HepG2 (cell line): ENCODE measurements around the gene RAD54L2. TPM values are rescaled to one million over a fixed set of nuclear protein-coding genes. Genes with fewer than 3 reads are reported as not detected.

ENCODE experiments used
- DNMT1 ChIP-seq: sonication (generic); formaldehyde crosslinking; IDR thresholded peaks from 2 replicates; pipeline ENCODE4 v1.5.1; 2020; ENCODE audit warnings: mild to moderate bottlenecking, missing genetic modification reagents
- ELF3 ChIP-seq: IDR thresholded peaks from 2 replicates; pipeline ENCODE4 v1.6.1; 2016; ENCODE audit warnings: missing genetic modification reagents, missing compliant biosample characterization
- FOSL1 ChIP-seq: sonication (generic); formaldehyde crosslinking; IDR thresholded peaks from 2 replicates; pipeline ENCODE4 v1.9.0; 2021; ENCODE audit warnings: missing genetic modification reagents, borderline replicate concordance
- GATA4 ChIP-seq: sonication (generic); IDR thresholded peaks from 2 replicates; pipeline ENCODE4 v1.6.1; 2016; ENCODE audit warnings: antibody characterized with exemption, low read depth, borderline replicate concordance
- GPN1 ChIP-seq: sonication (generic); formaldehyde crosslinking; IDR thresholded peaks from 2 replicates; pipeline ENCODE4 v1.5.1; 2020; ENCODE audit warnings: missing genetic modification reagents, borderline replicate concordance
- HDAC2 ChIP-seq: sonication (generic); formaldehyde crosslinking; IDR thresholded peaks from 2 replicates; pipeline ENCODE4 v1.4.0; 2020; ENCODE audit warnings: missing genetic modification reagents
- IRF2 ChIP-seq: IDR thresholded peaks from 2 replicates; pipeline ENCODE4 v1.6.1; 2018; ENCODE audit warnings: missing genetic modification reagents, missing compliant biosample characterization
- NFE2L1 ChIP-seq: sonication (generic); formaldehyde crosslinking; IDR thresholded peaks from 2 replicates; pipeline ENCODE4 v1.4.0; 2020; ENCODE audit warnings: missing genetic modification reagents, mild to moderate bottlenecking, borderline replicate concordance
- NFKB2 ChIP-seq: sonication (generic); formaldehyde crosslinking; IDR thresholded peaks from 2 replicates; pipeline ENCODE4 v1.4.0; 2020; ENCODE audit warnings: missing genetic modification reagents, borderline replicate concordance
- RCOR2 ChIP-seq: IDR thresholded peaks from 2 replicates; pipeline ENCODE4 v1.6.1; 2016; ENCODE audit warnings: missing biosample characterization, missing genetic modification reagents
- SATB2 ChIP-seq: sonication (generic); formaldehyde crosslinking; IDR thresholded peaks from 2 replicates; pipeline ENCODE4 v1.5.0; 2020; ENCODE audit warnings: missing genetic modification reagents
- TOPORS ChIP-seq: sonication (generic); formaldehyde crosslinking; IDR thresholded peaks from 2 replicates; pipeline ENCODE4 v1.8.0; 2023; ENCODE audit warnings: mild to moderate bottlenecking, missing genetic modification reagents
- ZNF292 ChIP-seq: sonication (generic); formaldehyde crosslinking; IDR thresholded peaks from 2 replicates; pipeline ENCODE4 v1.8.1; 2022; ENCODE audit warnings: mild to moderate bottlenecking, low read depth, missing genetic modification reagents, borderline replicate concordance
- ZNF354B ChIP-seq: sonication (generic); formaldehyde crosslinking; IDR thresholded peaks from 2 replicates; pipeline ENCODE4 v1.8.0; 2022; ENCODE audit warnings: mild to moderate bottlenecking, missing genetic modification reagents
- ZNF766 ChIP-seq: sonication (generic); formaldehyde crosslinking; IDR thresholded peaks from 2 replicates; pipeline ENCODE4 v1.5.0; 2020; ENCODE audit warnings: missing genetic modification reagents, borderline replicate concordance
- polyA plus RNA-seq, 8 experiments: library from polyadenylated mRNA; depleted of rRNA in 3 of 8; stranded (reverse) in 7 of 8; unstranded in 1 of 8; fragments of >200 nt; fragmentation: Illumina TruSeq in 4 of 8; extraction: Trizol in 4 of 8; gene quantifications; 2 replicates each; pipeline versions ENCODE4 v1.2.1 to v1.2.3, GENCODE V29; 2011 to 2016; ENCODE audit warnings: low read depth in 4 of 8, missing spikeins in 1 of 8, mixed read lengths in 1 of 8; ENCODE audit not compliant: insufficient read depth in 1 of 8
- total RNA-seq, 5 experiments: library from RNA; depleted of rRNA; stranded (reverse); fragments of >200 nt; fragmentation: Illumina TruSeq; extraction: Trizol; gene quantifications; 2 replicates each; pipeline ENCODE4 v1.2.3, GENCODE V29; 2016; ENCODE audit warnings: low read depth in 1 of 5
- TF ChIP-seq, protein P1 (sequence below): sonication (generic); formaldehyde crosslinking; IDR thresholded peaks from 2 replicates; pipeline ENCODE4 v1.4.0; 2020; ENCODE audit warnings: missing genetic modification reagents
- TF ChIP-seq, protein P2 (sequence below): sonication (generic); formaldehyde crosslinking; IDR thresholded peaks from 2 replicates; pipeline ENCODE4 v1.4.0; 2020; ENCODE audit warnings: missing genetic modification reagents, mild to moderate bottlenecking, borderline replicate concordance
- TF ChIP-seq, protein P3 (sequence below): sonication (generic); formaldehyde crosslinking; IDR thresholded peaks from 2 replicates; pipeline ENCODE4 v1.8.0; 2022; ENCODE audit warnings: missing genetic modification reagents, low read depth, mild to moderate bottlenecking, borderline replicate concordance
- TF ChIP-seq, protein P4 (sequence below): sonication (generic); formaldehyde crosslinking; IDR thresholded peaks from 2 replicates; pipeline ENCODE4 v1.5.0; 2020; ENCODE audit warnings: missing genetic modification reagents, mild to moderate bottlenecking, borderline replicate concordance
- TF ChIP-seq, protein P5 (sequence below): sonication (generic); formaldehyde crosslinking; IDR thresholded peaks from 2 replicates; pipeline ENCODE4 v1.8.1; 2023; ENCODE audit warnings: missing genetic modification reagents, inconsistent platforms, borderline replicate concordance

RAD54L2 gene
- total and polyA plus RNA-seq, 2 of the 13 experiments (the other 11 are each of a cell fraction or from before 2014, with no cell fraction given) = 5.5 to 14.8 TPM

DNA sequence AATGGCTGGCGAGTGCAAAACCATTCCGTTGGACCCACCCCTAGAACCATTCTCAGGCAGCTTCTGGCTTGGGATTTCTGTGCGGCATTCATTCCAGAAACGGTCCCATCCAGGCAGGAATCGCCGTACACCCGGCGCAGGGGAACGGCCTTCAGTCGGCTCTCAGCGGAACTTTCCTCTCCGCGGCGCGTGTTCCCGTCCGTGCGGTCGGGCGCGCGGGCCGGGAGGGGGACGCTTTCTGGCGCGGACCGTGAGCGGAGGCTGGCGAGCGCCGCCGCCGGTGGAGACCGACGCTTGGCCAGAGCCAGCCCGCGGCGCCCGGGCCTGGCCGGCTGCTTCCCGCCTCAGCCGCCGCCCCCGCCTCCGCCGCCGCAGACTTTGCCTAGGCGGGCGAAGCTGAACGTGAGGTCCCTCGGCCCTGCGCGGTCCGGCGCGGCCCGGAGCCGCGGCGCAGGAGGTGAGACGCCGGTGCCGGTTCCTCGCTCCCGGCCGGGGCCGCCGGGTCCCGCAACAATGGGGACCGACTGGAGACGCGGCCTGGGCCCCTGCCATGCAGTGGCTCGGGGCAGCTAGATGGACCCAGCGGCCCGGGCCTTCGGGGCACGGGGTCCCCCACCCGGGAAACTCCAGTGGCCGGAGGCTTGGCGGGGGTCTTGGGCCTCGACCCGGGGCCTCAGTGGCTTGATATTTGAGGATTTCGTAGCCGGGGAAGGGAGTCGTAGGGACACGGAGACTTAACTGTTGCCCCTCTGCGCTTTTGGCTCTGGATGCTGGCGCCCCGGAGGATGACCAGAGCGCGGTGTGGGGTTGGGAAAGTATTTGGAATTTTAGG, at the start of gene RAD54L2 (continued):
- TF ChIP-seq, protein P1, sequence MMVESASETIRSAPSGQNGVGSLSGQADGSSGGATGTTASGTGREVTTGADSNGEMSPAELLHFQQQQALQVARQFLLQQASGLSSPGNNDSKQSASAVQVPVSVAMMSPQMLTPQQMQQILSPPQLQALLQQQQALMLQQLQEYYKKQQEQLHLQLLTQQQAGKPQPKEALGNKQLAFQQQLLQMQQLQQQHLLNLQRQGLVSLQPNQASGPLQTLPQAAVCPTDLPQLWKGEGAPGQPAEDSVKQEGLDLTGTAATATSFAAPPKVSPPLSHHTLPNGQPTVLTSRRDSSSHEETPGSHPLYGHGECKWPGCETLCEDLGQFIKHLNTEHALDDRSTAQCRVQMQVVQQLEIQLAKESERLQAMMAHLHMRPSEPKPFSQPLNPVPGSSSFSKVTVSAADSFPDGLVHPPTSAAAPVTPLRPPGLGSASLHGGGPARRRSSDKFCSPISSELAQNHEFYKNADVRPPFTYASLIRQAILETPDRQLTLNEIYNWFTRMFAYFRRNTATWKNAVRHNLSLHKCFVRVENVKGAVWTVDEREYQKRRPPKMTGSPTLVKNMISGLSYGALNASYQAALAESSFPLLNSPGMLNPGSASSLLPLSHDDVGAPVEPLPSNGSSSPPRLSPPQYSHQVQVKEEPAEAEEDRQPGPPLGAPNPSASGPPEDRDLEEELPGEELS (CRISPR knock-in tag) = peak; percentile 72; the same call in 1 of the 2 replicates
- peak; percentile 91 for TF ChIP-seq TOPORS (CRISPR knock-in tag)
- TF ChIP-seq, protein P2, sequence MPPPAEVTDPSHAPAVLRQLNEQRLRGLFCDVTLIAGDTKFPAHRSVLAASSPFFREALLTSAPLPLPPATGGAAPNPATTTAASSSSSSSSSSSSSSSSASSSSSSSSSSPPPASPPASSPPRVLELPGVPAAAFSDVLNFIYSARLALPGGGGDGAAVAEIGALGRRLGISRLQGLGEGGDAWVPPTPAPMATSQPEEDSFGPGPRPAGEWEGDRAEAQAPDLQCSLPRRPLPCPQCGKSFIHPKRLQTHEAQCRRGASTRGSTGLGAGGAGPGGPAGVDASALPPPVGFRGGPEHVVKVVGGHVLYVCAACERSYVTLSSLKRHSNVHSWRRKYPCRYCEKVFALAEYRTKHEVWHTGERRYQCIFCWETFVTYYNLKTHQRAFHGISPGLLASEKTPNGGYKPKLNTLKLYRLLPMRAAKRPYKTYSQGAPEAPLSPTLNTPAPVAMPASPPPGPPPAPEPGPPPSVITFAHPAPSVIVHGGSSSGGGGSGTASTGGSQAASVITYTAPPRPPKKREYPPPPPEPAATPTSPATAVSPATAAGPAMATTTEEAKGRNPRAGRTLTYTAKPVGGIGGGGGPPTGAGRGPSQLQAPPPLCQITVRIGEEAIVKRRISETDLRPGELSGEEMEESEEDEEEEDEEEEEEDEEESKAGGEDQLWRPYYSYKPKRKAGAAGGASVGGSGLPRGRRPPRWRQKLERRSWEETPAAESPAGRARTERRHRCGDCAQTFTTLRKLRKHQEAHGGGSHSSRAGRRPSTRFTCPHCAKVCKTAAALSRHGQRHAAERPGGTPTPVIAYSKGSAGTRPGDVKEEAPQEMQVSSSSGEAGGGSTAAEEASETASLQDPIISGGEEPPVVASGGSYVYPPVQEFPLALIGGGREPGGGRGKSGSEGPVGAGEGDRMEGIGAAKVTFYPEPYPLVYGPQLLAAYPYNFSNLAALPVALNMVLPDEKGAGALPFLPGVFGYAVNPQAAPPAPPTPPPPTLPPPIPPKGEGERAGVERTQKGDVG (CRISPR knock-in tag) = no peak
- peak; percentile 80 for TF ChIP-seq ELF3 (CRISPR knock-in tag)
- peak; percentile 97 for TF ChIP-seq IRF2
- TF ChIP-seq, protein P3, sequence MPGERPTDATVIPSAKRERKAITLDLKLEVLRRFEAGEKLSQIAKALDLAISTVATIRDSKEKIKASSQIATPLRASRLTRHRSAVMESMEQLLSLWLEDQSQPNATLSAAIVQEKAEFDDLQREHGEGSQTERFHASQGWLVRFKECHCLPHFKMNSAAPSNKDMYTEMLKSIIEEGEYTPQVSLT (CRISPR knock-in tag) = no peak; the same call in 1 of the 2 replicates
- TF ChIP-seq NFKB2 (CRISPR knock-in tag) = peak; percentile 92
- TF ChIP-seq GATA4 = 0 out of 2 replicates have a peak, but pooled peaks have one; percentile 60
- peak; percentile 79; the same call in 1 of the 2 replicates for TF ChIP-seq SATB2 (CRISPR knock-in tag)
- TF ChIP-seq, protein P4, sequence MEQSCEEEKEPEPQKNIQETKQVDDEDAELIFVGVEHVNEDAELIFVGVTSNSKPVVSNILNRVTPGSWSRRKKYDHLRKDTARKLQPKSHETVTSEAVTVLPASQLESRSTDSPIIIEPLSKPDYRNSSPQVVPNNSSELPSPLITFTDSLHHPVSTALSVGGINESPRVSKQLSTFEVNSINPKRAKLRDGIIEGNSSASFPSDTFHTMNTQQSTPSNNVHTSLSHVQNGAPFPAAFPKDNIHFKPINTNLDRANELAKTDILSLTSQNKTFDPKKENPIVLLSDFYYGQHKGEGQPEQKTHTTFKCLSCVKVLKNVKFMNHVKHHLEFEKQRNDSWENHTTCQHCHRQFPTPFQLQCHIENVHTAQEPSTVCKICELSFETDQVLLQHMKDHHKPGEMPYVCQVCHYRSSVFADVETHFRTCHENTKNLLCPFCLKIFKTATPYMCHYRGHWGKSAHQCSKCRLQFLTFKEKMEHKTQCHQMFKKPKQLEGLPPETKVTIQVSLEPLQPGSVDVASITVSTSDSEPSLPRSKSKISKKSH (CRISPR knock-in tag) = no peak
- peak; percentile 91 for TF ChIP-seq ZNF766 (CRISPR knock-in tag)
- peak; percentile 83; the same call in 1 of the 2 replicates for TF ChIP-seq ZNF292 (CRISPR knock-in tag)
- TF ChIP-seq HDAC2 (CRISPR knock-in tag) = peak; percentile 95
- TF ChIP-seq NFE2L1 (CRISPR knock-in tag) = no peak
- peak; percentile 99 for TF ChIP-seq DNMT1 (CRISPR knock-in tag)
- TF ChIP-seq, protein P5, sequence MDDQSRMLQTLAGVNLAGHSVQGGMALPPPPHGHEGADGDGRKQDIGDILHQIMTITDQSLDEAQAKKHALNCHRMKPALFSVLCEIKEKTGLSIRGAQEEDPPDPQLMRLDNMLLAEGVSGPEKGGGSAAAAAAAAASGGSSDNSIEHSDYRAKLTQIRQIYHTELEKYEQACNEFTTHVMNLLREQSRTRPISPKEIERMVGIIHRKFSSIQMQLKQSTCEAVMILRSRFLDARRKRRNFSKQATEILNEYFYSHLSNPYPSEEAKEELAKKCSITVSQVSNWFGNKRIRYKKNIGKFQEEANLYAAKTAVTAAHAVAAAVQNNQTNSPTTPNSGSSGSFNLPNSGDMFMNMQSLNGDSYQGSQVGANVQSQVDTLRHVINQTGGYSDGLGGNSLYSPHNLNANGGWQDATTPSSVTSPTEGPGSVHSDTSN (CRISPR knock-in tag) = no peak
- TF ChIP-seq FOSL1 (CRISPR knock-in tag) = peak; percentile 25; the same call in 1 of the 2 replicates
- no peak; the same call in 1 of the 2 replicates for TF ChIP-seq GPN1
- TF ChIP-seq RCOR2 (CRISPR knock-in tag) = 0 out of 2 replicates have a peak, but pooled peaks have one; percentile 60
- no peak for TF ChIP-seq ZNF354B (CRISPR knock-in tag)
